HEK293 (cell line): ENCODE measurements around the gene SEC16A.

Experiments
- CTCF ChIA-PET: fragments of 350-600 bp; formaldehyde crosslinking; extraction: SDS; loops from one replicate; lab custom pipeline; 2021; ENCODE audit warnings: antibody characterized with exemption; lab: Yijun Ruan, JAX
- POLR2A ChIA-PET: fragments of 300-600 bp; formaldehyde crosslinking; extraction: SDS; loops from one replicate; lab custom pipeline; 2020; ENCODE audit warnings: antibody characterized with exemption, inconsistent platforms; lab: Yijun Ruan, JAX
- H3K27ac ChIP-seq: fragments of 200-500 bp; sonication (Bioruptor generic); 2 replicates; pipeline ENCODE4 v1.5.1; 2014; ENCODE audit warnings: low read depth, low read length, control low read depth, inconsistent platforms; ENCODE audit errors: extremely low read depth
- H3K36me3 ChIP-seq, 2 experiments: fragments of 200-500 bp in 1 of 2; sonication (Bioruptor generic) in 1 of 2; 1 replicate in 1 of 2; 2 replicates in 1 of 2; pipeline ENCODE4 v1.5.1; 2014 to 2017; ENCODE audit warnings: inconsistent platforms in 2 of 2, low read length in 2 of 2; ENCODE audit not compliant: control insufficient read depth in 2 of 2, insufficient read depth in 1 of 2
- H3K4me1 ChIP-seq: fragments of 200-500 bp; sonication (Bioruptor generic); 2 replicates; pipeline ENCODE4 v1.5.1; 2014; ENCODE audit warnings: mild to moderate bottlenecking, low read length, inconsistent platforms; ENCODE audit not compliant: control insufficient read depth, insufficient read depth
- H3K4me3 ChIP-seq: 2 replicates; pipeline ENCODE4 v1.5.1; 2011; ENCODE audit warnings: low read depth, mild to moderate bottlenecking, control low read depth, low read length, moderate library complexity
- H3K9me3 ChIP-seq: fragments of 200-500 bp; sonication (Bioruptor generic); 2 replicates; pipeline ENCODE4 v1.5.1; 2014; ENCODE audit warnings: low read depth, low read length, inconsistent platforms; ENCODE audit not compliant: control insufficient read depth, insufficient read depth
- FEZF1 ChIP-seq: fragments of 450-650 bp; formaldehyde crosslinking; IDR thresholded peaks from 2 replicates; pipeline ENCODE4 v1.5.1; 2016; ENCODE audit warnings: missing biosample characterization, missing genetic modification characterization
- IKZF3 ChIP-seq: fragments of 450-650 bp; IDR thresholded peaks from 2 replicates; pipeline ENCODE4 v1.5.0; 2018; ENCODE audit warnings: missing biosample characterization, mild to moderate bottlenecking, missing genetic modification characterization, moderate library complexity
- SALL2 ChIP-seq: fragments of 450-650 bp; formaldehyde crosslinking; IDR thresholded peaks from 2 replicates; pipeline ENCODE4 v1.5.0; 2017; ENCODE audit warnings: missing biosample characterization, mild to moderate bottlenecking, missing genetic modification characterization, borderline replicate concordance
- ZEB2 ChIP-seq: fragments of 450-650 bp; formaldehyde crosslinking; IDR thresholded peaks from 2 replicates; pipeline ENCODE4 v1.5.1; 2016; ENCODE audit warnings: missing biosample characterization, missing genetic modification characterization
- ZNF157 ChIP-seq: fragments of 450-650 bp; formaldehyde crosslinking; IDR thresholded peaks from 2 replicates; pipeline ENCODE4 v1.5.1; 2016; ENCODE audit warnings: missing biosample characterization, missing genetic modification characterization
- ZNF24 ChIP-seq: fragments of 450-650 bp; formaldehyde crosslinking; IDR thresholded peaks from 2 replicates; pipeline ENCODE4 v1.5.1; 2016; ENCODE audit warnings: missing biosample characterization, missing genetic modification characterization
- ZNF266 ChIP-seq: fragments of 450-650 bp; formaldehyde crosslinking; IDR thresholded peaks from 2 replicates; pipeline ENCODE4 v1.5.1; 2016; ENCODE audit warnings: missing biosample characterization, missing genetic modification characterization, low read depth
- ZNF292 ChIP-seq: fragments of 450-650 bp; formaldehyde crosslinking; IDR thresholded peaks from 2 replicates; pipeline ENCODE4 v1.5.1; 2016; ENCODE audit warnings: low read depth, missing biosample characterization, missing genetic modification characterization, borderline replicate concordance
- ZNF302 ChIP-seq: fragments of 450-650 bp; formaldehyde crosslinking; IDR thresholded peaks from 2 replicates; pipeline ENCODE4 v1.5.1; 2016; ENCODE audit warnings: missing biosample characterization, missing genetic modification characterization, low read depth
- ZNF404 ChIP-seq: fragments of 450-650 bp; formaldehyde crosslinking; IDR thresholded peaks from 2 replicates; pipeline ENCODE4 v1.5.1; 2017; ENCODE audit warnings: missing biosample characterization, missing genetic modification characterization
- ZNF426 ChIP-seq: fragments of 450-650 bp; formaldehyde crosslinking; IDR thresholded peaks from 2 replicates; pipeline ENCODE4 v1.5.1; 2017; ENCODE audit warnings: missing biosample characterization, missing genetic modification characterization, mild to moderate bottlenecking, inconsistent platforms, moderate library complexity
- ZNF558 ChIP-seq: fragments of 450-650 bp; formaldehyde crosslinking; IDR thresholded peaks from 2 replicates; pipeline ENCODE4 v1.5.1; 2016; ENCODE audit warnings: missing biosample characterization, missing genetic modification characterization
- TF ChIP-seq, protein P1 (sequence below): fragments of 450-650 bp; formaldehyde crosslinking; IDR thresholded peaks from 2 replicates; pipeline ENCODE4 v1.5.1; 2016; ENCODE audit warnings: missing biosample characterization, missing genetic modification characterization, low read depth
- TF ChIP-seq, protein P2 (sequence below): fragments of 450-650 bp; formaldehyde crosslinking; IDR thresholded peaks from 2 replicates; pipeline ENCODE4 v1.5.1; 2016; ENCODE audit warnings: missing biosample characterization, missing genetic modification characterization
- TF ChIP-seq, protein P3 (sequence below): fragments of 450-650 bp; formaldehyde crosslinking; IDR thresholded peaks from 2 replicates; pipeline ENCODE4 v1.5.1; 2016; ENCODE audit warnings: missing biosample characterization, missing genetic modification characterization

SEC16A gene

DNA sequence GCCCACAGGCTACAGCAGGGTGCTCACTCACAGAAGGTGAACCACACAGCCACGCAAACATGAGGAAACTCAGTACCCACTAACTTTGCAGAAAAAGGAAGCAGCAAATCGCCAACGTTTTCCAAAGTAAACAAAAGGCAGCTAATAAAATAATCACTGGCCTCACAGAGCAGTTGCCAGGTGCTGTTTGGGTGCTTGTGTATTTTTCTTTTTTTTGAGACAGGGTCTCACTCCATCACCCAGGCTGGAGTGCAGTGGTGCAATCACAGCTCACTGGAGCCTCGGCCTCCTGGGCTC lies 86.7 kb downstream of the SEC16A start:
- Histone ChIP-seq H3K9me3 (no peaks in the 10 kb centered on the region), H3K4me1 (no peaks in the 10 kb centered on the region), H3K27ac (no peak overlapping the region), H3K36me3 (peaks cover 10 to 79% of the 10 kb centered on the region in 2 experiments), H3K4me3 (no peak overlapping the region)
- ChIA-PET CTCF (interaction anchor here (0.7 to 3.3 kb wide), 5 partner anchors 19 to 323 kb away, joined by 3 to 13 read pairs (median 4); partner anchors contain the start of gene DNLZ), POLR2A (interaction anchor here (1.1 to 3.4 kb wide), 5 partner anchors 9 to 33 kb away, joined by 3 to 10 read pairs (median 7); partner anchors contain the start of genes DNLZ, ENTR1 and PMPCA)
- TF ChIP-seq ZNF292 (tag by site-specific recombination) = no peak
- TF ChIP-seq ZEB2 (tag by site-specific recombination) = no peak
- TF ChIP-seq ZNF426 (tag by site-specific recombination) = no peak
- no peak for TF ChIP-seq SALL2 (tag by site-specific recombination)
- no peak for TF ChIP-seq IKZF3
- no peak for TF ChIP-seq ZNF24 (tag by site-specific recombination)
- TF ChIP-seq, protein P1, sequence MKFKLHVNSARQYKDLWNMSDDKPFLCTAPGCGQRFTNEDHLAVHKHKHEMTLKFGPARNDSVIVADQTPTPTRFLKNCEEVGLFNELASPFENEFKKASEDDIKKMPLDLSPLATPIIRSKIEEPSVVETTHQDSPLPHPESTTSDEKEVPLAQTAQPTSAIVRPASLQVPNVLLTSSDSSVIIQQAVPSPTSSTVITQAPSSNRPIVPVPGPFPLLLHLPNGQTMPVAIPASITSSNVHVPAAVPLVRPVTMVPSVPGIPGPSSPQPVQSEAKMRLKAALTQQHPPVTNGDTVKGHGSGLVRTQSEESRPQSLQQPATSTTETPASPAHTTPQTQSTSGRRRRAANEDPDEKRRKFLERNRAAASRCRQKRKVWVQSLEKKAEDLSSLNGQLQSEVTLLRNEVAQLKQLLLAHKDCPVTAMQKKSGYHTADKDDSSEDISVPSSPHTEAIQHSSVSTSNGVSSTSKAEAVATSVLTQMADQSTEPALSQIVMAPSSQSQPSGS (tag by site-specific recombination) = no peak

DNA sequence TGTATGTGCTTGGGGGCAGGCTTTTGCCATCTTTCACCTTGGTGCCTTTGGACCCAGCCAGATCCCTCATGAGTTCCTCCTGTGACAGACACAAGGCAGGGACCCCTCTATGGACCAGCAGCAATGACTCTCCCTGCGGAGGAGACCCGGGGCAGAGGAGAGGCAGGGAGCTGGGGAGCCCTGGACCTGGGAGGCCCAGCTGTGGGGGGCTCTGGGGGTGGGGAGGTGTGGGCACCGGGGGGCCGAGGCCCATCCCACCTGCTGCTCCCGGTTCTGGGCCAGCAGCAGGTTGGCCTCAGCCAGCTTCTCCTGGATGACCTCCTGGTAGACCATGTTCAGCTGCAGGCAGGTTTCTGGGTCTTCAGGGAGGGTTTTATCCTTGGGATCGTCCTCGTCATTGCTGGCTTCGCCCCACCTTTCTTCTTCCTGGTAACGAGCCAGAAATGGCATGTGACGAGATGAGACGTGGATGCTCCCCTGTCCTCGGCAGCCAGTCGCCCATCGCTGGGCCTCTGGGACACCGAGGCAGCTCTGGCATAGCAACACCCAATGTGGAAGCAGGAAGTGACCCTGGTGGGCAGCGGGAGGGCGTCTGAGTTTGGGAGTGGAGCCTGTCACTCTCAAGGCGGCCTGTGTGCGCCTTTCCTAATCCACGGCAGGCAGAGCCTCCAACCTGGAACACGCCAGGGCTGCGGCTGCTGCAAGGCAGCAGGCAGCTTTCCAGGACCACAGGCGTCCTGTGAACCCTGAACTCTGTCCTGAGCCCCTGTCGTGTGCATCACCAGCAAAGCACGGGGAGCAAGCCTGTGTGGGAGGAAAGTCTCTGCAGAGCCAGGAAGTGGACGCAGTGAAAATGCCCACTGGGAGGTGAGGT lies 87.3 kb downstream of the SEC16A start:
- H3K4me3 ChIP-seq = no peak overlapping the region
- ChIA-PET CTCF (interaction anchor here (0.8 to 3.3 kb wide), 3 partner anchors 18 to 56 kb away, joined by 4 to 13 read pairs (median 7); partner anchors contain the start of gene DNLZ), POLR2A (interaction anchor here (1.1 to 3.4 kb wide), 5 partner anchors 8 to 33 kb away, joined by 3 to 10 read pairs (median 7); partner anchors contain the start of genes DNLZ, ENTR1 and PMPCA)
- no peaks in the 10 kb centered on the region for H3K4me1 ChIP-seq
- TF ChIP-seq FEZF1 = no peak
- no peak for TF ChIP-seq ZNF157
- no peak for TF ChIP-seq ZNF302
- TF ChIP-seq ZNF558 = no peak
- no peak for TF ChIP-seq ZNF266 (tag by site-specific recombination)
- no peaks in the 10 kb centered on the region for H3K9me3 ChIP-seq
- H3K27ac ChIP-seq = no peak overlapping the region
- H3K36me3 ChIP-seq = peaks cover 14 to 81% of the 10 kb centered on the region in 2 experiments

DNA sequence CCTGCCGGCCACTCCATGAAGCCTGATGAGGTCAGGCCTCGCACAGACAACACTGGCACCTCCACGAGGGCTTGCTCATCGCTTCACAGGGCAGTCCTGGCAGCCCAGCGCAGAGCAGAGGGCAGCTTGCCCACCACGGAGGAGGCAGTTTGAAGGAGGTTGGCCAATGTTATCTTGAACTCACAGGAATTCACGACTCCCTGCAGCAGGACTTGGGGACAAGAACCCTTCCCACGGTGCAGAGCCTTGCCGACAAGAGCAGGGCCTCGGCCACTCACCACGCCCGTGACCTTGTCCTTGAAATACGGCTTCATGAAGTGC lies 87.9 kb downstream of the SEC16A start:
- TF ChIP-seq, protein P2, sequence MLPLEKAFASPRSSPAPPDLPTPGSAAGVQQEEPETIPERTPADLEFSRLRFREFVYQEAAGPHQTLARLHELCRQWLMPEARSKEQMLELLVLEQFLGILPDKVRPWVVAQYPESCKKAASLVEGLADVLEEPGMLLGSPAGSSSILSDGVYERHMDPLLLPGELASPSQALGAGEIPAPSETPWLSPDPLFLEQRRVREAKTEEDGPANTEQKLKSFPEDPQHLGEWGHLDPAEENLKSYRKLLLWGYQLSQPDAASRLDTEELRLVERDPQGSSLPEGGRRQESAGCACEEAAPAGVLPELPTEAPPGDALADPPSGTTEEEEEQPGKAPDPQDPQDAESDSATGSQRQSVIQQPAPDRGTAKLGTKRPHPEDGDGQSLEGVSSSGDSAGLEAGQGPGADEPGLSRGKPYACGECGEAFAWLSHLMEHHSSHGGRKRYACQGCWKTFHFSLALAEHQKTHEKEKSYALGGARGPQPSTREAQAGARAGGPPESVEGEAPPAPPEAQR (tag by site-specific recombination) = no peak
- no peak for TF ChIP-seq ZNF404 (tag by site-specific recombination)
- TF ChIP-seq, protein P3, sequence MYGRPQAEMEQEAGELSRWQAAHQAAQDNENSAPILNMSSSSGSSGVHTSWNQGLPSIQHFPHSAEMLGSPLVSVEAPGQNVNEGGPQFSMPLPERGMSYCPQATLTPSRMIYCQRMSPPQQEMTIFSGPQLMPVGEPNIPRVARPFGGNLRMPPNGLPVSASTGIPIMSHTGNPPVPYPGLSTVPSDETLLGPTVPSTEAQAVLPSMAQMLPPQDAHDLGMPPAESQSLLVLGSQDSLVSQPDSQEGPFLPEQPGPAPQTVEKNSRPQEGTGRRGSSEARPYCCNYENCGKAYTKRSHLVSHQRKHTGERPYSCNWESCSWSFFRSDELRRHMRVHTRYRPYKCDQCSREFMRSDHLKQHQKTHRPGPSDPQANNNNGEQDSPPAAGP (tag by site-specific recombination) = no peak
- POLR2A ChIA-PET = interaction anchor here (2.2 to 3.4 kb wide), 2 partner anchors 24 to 32 kb away, joined by 8 to 10 read pairs; partner anchors contain the start of gene DNLZ
- CTCF ChIA-PET = no interaction called here
- Histone ChIP-seq H3K9me3 (no peaks in the 10 kb centered on the region), H3K4me3 (no peak overlapping the region), H3K36me3 (peaks cover 14 to 83% of the 10 kb centered on the region in 2 experiments), H3K4me1 (no peaks in the 10 kb centered on the region), H3K27ac (no peak overlapping the region)
